K562 (cell line): ENCODE data around the gene SLC4A2. TPM values are rescaled to one million over a fixed set of nuclear protein-coding genes. Genes with fewer than 3 reads are reported as not detected.

Experiments used
- BCL6 ChIP-seq: fragments of 250-450 bp; sonication (Bioruptor Pico); IDR thresholded peaks from 2 replicates; pipeline ENCODE4 v1.4.0; 2020
- CEBPG ChIP-seq, 3 experiments: fragments of 200-800 bp in 1 of 3; sonication (Bioruptor generic) in 1 of 3; sonication (generic) in 1 of 3; formaldehyde crosslinking in 1 of 3; IDR thresholded peaks in 2 of 3; conservative IDR thresholded peaks in 1 of 3; 2 replicates each; pipeline versions ENCODE4 v1.6.1 to v1.8.0; 2016 to 2022; ENCODE audit warnings: missing compliant biosample characterization in 2 of 3, missing genetic modification characterization in 2 of 3, mild to moderate bottlenecking in 1 of 3, missing genetic modification reagents in 1 of 3
- ELF1 ChIP-seq: fragments of 200-800 bp; sonication (Bioruptor generic); IDR thresholded peaks from 2 replicates; pipeline ENCODE4 v1.6.1; 2016; ENCODE audit warnings: missing genetic modification characterization, missing compliant biosample characterization
- EWSR1 ChIP-seq: fragments of 450-650 bp; IDR thresholded peaks from 2 replicates; pipeline ENCODE4 v1.6.1; 2018; ENCODE audit warnings: borderline replicate concordance, mild to moderate bottlenecking, low read depth, moderate library complexity; ENCODE audit not compliant: partially characterized antibody
- MBD1 ChIP-seq: fragments of 250-450 bp; sonication (Bioruptor Pico); IDR thresholded peaks from 2 replicates; pipeline ENCODE4 v1.8.0; 2022; ENCODE audit warnings: inconsistent platforms
- NCOA1 ChIP-seq: fragments of 450-650 bp; IDR thresholded peaks from 2 replicates; pipeline ENCODE4 v1.6.1; 2016; ENCODE audit warnings: low read depth
- NR2F6 ChIP-seq: fragments of 450-650 bp; formaldehyde crosslinking; IDR thresholded peaks from 2 replicates; pipeline ENCODE4 v1.4.0; 2020; ENCODE audit warnings: mild to moderate bottlenecking
- RFX7 ChIP-seq: fragments of 250-450 bp; sonication (Bioruptor Pico); IDR thresholded peaks from 2 replicates; pipeline ENCODE4 v1.5.1; 2021; ENCODE audit warnings: mild to moderate bottlenecking
- SAFB ChIP-seq: fragments of 200-400 bp; formaldehyde crosslinking; IDR thresholded peaks from 2 replicates; pipeline ENCODE4 v1.6.1; 2017; ENCODE audit warnings: low read depth, low read length, borderline replicate concordance
- TCF15 ChIP-seq: fragments of 250-450 bp; sonication (Bioruptor Pico); IDR thresholded peaks from 2 replicates; pipeline ENCODE4 v1.8.0; 2022; ENCODE audit warnings: moderate library complexity, mild to moderate bottlenecking, inconsistent platforms
- TCF7L2 ChIP-seq: fragments of 150-350 bp; IDR thresholded peaks from 2 replicates; pipeline ENCODE4 v1.6.1; 2016; ENCODE audit warnings: low read depth, mild to moderate bottlenecking, low read length, moderate library complexity
- TEAD2 ChIP-seq: fragments of 450-650 bp; IDR thresholded peaks from 2 replicates; pipeline ENCODE4 v1.6.1; 2016; ENCODE audit warnings: missing genetic modification characterization, control low read depth, missing compliant biosample characterization
- ZNF407 ChIP-seq: fragments of 450-650 bp; IDR thresholded peaks from 2 replicates; pipeline ENCODE4 v1.6.1; 2016; ENCODE audit warnings: low read depth
- polyA plus RNA-seq, 8 experiments: library from polyadenylated mRNA; depleted of rRNA in 4 of 8; stranded (reverse) in 5 of 8; unstranded in 3 of 8; fragments of >200 nt; fragmentation: Nextera tagmentation in 2 of 8; fragmentation: Illumina TruSeq in 1 of 8; extraction: Ambion mirVana in 2 of 8; extraction: Trizol in 1 of 8; gene quantifications; 2 replicates each; pipeline versions ENCODE4 v1.2.1 to v1.2.3, GENCODE V29; 2011 to 2014; ENCODE audit warnings: inconsistent platforms in 1 of 8, missing spikeins in 1 of 8
- total RNA-seq, 7 experiments: library from RNA; depleted of rRNA in 6 of 7; stranded (reverse); fragments of >200 nt in 6 of 7; fragmentation: Illumina TruSeq in 2 of 7; extraction: Trizol in 2 of 7; gene quantifications; 2 replicates each; pipeline versions ENCODE4 v1.2.1 to v1.2.3, GENCODE V29; 2011 to 2021; ENCODE audit warnings: low replicate concordance in 1 of 7

The SLC4A2 gene
- total and polyA plus RNA-seq, 9 of the 15 experiments (the other 6 are each of a cell fraction or from before 2014, with no cell fraction given), result 11.4 to 375 (median 130) TPM

GRCh38 chr7:151017370-151017952 is 41.9 kb upstream of the SLC4A2 start (continued):
- TF ChIP-seq MBD1 (CRISPR knock-in tag) (no peak), BCL6 (CRISPR knock-in tag) (no peak), TCF15 (CRISPR knock-in tag) (no peak), ZNF407 (0 out of 2 replicates have a peak, but pooled peaks have one; percentile 1), NR2F6 (CRISPR knock-in tag) (no peak), TCF7L2 (no peak), RFX7 (no peak), SAFB (0 out of 2 replicates have a peak, but pooled peaks have one; percentile 4), ELF1 (no peak), CEBPG (CRISPR knock-in tag; IDR thresholded peaks at IDR 0.05) (0 out of 2 replicates have a peak, but pooled peaks have one; percentile 5), CEBPG (tag; conservative IDR thresholded peaks at IDR 0.05 in 1 of 2, IDR thresholded peaks at IDR 0.05 in 1 of 2) (no peak), NCOA1 (no peak), TEAD2 (tag) (no peak), EWSR1 (no peak)
